ENCODE measurements around the gene PDGFA. TPM values are rescaled to one million over a fixed set of nuclear protein-coding genes. Genes with fewer than 3 reads are reported as not detected.

Gene PDGFA
- total RNA-seq, 1 donor from 2014 or later: 65.6 TPM

GRCh38 chr7:459584-460373 is 59.9 kb downstream of the PDGFA start:
- TF ChIP-seq, protein P1, sequence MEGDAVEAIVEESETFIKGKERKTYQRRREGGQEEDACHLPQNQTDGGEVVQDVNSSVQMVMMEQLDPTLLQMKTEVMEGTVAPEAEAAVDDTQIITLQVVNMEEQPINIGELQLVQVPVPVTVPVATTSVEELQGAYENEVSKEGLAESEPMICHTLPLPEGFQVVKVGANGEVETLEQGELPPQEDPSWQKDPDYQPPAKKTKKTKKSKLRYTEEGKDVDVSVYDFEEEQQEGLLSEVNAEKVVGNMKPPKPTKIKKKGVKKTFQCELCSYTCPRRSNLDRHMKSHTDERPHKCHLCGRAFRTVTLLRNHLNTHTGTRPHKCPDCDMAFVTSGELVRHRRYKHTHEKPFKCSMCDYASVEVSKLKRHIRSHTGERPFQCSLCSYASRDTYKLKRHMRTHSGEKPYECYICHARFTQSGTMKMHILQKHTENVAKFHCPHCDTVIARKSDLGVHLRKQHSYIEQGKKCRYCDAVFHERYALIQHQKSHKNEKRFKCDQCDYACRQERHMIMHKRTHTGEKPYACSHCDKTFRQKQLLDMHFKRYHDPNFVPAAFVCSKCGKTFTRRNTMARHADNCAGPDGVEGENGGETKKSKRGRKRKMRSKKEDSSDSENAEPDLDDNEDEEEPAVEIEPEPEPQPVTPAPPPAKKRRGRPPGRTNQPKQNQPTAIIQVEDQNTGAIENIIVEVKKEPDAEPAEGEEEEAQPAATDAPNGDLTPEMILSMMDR (IDR thresholded peaks at IDR 0.05; ENCODE audit: insufficient read depth, low read length, poor library complexity, severe bottlenecking): no peak
- peaks cover 17% of the 10 kb centered on the region for H3K27me3 ChIP-seq (ENCODE audit: control insufficient read depth, insufficient read depth, low read length)
- H3K36me3 ChIP-seq (ENCODE audit: control insufficient read depth, insufficient read depth, low read length): no peaks in the 10 kb centered on the region
- no peak overlapping the region for H3K4me3 ChIP-seq (ENCODE audit: low read depth, low read length)
- DNase-seq (ENCODE audit: low read depth): no peak

DNA sequence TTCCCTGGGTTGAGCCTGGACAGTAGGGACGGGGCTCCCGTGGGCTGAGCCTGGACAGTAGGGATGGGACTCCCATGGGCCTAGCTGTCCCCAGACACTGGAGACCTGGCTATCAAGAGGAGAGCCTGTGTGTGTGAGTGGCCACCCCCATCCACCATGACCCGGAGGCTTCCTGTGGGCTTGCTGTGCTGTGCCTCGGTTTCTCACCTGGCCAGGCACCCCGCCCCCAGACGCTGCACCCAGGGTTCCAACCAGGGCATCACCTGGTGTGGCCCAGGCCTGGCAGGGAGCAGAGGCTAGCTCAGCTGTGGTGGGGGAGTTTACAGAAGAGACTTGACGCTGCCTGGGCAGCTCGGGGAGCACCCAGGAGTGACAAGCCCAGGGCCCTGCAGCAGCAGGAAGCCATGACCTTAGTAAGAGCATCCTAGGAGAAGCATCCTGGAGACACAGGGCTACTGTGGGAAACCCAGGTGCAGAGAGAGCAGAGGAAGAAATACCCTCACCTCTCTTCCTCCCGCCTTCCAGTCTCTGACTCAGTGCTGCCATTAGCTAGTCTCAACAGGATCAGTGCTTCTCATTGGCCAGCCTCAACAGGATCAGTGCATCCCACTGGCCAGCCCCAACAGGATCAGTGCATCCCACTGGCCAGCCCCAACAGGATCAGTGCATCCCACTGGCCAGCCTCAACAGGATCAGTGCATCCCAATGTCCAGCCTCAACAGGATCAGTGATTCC is 61.0 kb downstream of the PDGFA start:
- Histone ChIP-seq H3K36me3 (ENCODE audit: control insufficient read depth, insufficient read depth, low read length) (no peaks in the 10 kb centered on the region), H3K4me3 (ENCODE audit: low read depth, low read length) (no peak overlapping the region), H3K27me3 (ENCODE audit: control insufficient read depth, insufficient read depth, low read length) (peaks cover 10% of the 10 kb centered on the region)
- TF ChIP-seq, protein P1 (IDR thresholded peaks at IDR 0.05; ENCODE audit: insufficient read depth, low read length, poor library complexity, severe bottlenecking): no peak
- DNase-seq (ENCODE audit: low read depth): no peak

- Histone ChIP-seq H3K36me3 (ENCODE audit: control insufficient read depth, insufficient read depth, low read length) (no peaks in the 10 kb centered on the region), H3K4me3 (ENCODE audit: low read depth, low read length) (no peak overlapping the region), H3K27me3 (ENCODE audit: control insufficient read depth, insufficient read depth, low read length) (peaks cover 17% of the 10 kb centered on the region)
- no peak for DNase-seq (ENCODE audit: low read depth)
- TF ChIP-seq, protein P1 (IDR thresholded peaks at IDR 0.05; ENCODE audit: insufficient read depth, low read length, poor library complexity, severe bottlenecking): no peak
These were observed 61.7 kb downstream of the PDGFA start for GRCh38 chr7:457814-458510.

DNA sequence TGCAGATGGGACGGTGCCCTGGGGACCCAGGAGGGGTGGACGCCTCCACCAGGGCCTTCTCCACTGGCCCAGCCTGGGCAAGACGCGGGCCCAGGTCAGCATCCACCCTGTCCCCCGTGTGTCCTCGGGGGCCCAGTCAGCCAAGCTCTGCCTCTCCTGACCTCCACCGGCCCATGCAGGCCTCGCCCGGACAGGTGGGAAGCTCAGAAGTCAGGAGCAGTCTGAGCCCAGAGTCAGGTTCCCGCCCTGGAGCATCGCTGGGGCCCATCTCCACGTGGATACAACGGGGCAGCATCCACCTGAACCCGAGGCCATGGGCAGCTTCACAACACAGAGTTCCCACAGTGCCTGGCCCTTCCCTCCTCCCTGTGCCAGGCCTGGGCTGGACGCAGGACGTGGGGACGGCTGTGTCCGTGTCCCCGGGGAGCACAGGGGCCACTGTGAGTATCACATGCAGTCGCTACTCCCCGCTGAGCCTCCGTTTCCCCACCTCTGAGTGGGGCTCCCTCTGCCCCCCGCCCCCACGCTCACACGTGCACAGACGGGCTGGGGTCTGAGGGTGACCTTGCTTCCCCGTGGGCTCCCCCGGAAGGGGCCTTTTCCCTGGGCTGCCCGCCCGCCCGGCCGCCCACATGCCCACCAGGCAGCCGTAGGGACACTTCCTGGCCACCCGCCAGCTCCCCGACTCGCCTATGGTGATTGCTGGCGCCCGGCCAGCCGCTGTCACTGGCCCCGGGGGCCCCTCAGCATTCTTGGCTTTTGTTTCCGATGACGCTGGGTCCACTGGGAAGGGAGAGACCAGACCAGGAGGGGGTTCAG is 64.3 kb downstream of the PDGFA start:
- TF ChIP-seq, protein P1 (IDR thresholded peaks at IDR 0.05; ENCODE audit: insufficient read depth, low read length, poor library complexity, severe bottlenecking): no peak
- no peak overlapping the region for H3K4me3 ChIP-seq (ENCODE audit: low read depth, low read length)
- no peak for DNase-seq (ENCODE audit: low read depth)
- H3K27me3 ChIP-seq (ENCODE audit: control insufficient read depth, insufficient read depth, low read length): peaks cover 40% of the 10 kb centered on the region
- no peaks in the 10 kb centered on the region for H3K36me3 ChIP-seq (ENCODE audit: control insufficient read depth, insufficient read depth, low read length)

DNA sequence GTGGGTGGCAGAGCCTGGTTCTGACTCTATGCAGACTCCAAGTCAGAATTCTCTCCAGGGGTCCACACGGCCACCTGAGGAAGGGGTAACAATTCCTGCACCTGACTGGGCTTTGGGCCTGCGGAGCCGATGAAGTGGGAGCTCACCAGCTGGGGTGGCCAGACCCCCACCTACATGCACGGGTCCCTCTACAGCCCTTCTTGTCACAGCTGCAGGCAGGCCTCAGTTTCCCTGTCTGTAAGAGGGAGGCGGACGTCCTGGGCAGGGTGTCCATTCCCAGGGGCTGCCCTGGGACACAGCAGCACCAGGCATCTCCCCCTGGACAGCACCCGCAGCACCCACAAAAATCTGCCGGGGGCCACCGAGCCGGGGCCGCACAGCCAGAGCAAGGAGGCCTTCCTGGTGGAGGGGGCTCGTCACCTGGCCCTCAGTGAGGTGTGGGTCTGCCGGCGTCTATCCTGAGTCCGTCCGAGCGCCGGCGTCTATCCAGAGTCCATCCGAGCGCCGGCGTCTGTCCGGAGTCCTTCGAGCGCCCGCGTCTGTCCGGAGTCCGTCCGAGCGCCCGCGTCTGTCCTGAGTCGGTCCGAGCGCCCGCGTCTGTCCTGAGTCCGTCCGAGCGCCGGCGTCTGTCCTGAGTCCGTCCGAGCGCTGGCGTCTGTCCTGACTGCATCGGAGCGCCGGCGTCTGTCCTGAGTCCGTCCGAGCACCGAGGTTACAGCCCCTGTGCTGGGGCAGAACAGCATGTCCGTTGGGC is 65.1 kb downstream of the PDGFA start:
- DNase-seq (ENCODE audit: low read depth): no peak
- TF ChIP-seq, protein P1 (IDR thresholded peaks at IDR 0.05; ENCODE audit: insufficient read depth, low read length, poor library complexity, severe bottlenecking): no peak
- no peak overlapping the region for H3K4me3 ChIP-seq (ENCODE audit: low read depth, low read length)
- H3K27me3 ChIP-seq (ENCODE audit: control insufficient read depth, insufficient read depth, low read length): peaks cover 41% of the 10 kb centered on the region
- H3K36me3 ChIP-seq (ENCODE audit: control insufficient read depth, insufficient read depth, low read length): no peaks in the 10 kb centered on the region
